Measurements from ENCODE around the gene PPP1R16B.
"Not testable (repeated sequence)": the region's sequence is repeated elsewhere in the genome, so short reads cannot be mapped to it uniquely, and the experiment has no call there.

GRCh38 chr20:38813574-38813962 is 8.1 kb downstream of the PPP1R16B start:
- not testable (repeated sequence) for TF ChIP-seq ZNF274 (IDR thresholded peaks at IDR 0.05; ENCODE audit: low read depth, low read length); YY1 (IDR thresholded peaks at IDR 0.05; ENCODE audit: insufficient read depth, insufficient read length)

Measured in NT2/D1 (cell line).